ENCODE data around the gene DDA1.

- TF ChIP-seq CTCF (IDR thresholded peaks at IDR 0.05) (peak; percentile 62 to 83 (median 70)), POLR2A (IDR thresholded peaks at IDR 0.05) (peak; percentile 52)
Observed at GRCh38 chr19:17292301-17293074, 16.9 kb upstream of the DDA1 start.

All from transverse colon (tissue), 3 donors.